Left kidney (tissue), 2 donors: Measurements from ENCODE around the gene SMG9. TPM values are rescaled to one million over a fixed set of nuclear protein-coding genes. Genes with fewer than 3 reads are reported as not detected.
A peak's percentile ranks its signal among the peaks of the same experiment; 100 is the strongest.

Experiments
- DNase-seq: peaks from one replicate; pipeline ENCODE4 v3.0.0-alpha.2; 2013
- polyA plus RNA-seq: library from polyadenylated mRNA; unstranded; fragments of 120-200 nt; gene quantifications from one replicate; pipeline ENCODE4 v1.2.1, GENCODE V29; 2013; ENCODE audit not compliant: insufficient read length

The SMG9 gene
- polyA plus RNA-seq, 1 donor, result 57.5 TPM

- DNase-seq, result no peak
Measured at GRCh38 chr19:43723588-43723987, 31.2 kb downstream of the SMG9 start.

- no peak for DNase-seq
Measured at GRCh38 chr19:43721469-43722048, 33.2 kb downstream of the SMG9 start.

GRCh38 chr19:43720936-43721335 is 33.8 kb downstream of the SMG9 start:
- DNase-seq, result no peak

- no peak for DNase-seq
Measured at GRCh38 chr19:43719918-43720317, 34.8 kb downstream of the SMG9 start.

GRCh38 chr19:43719378-43719868 is 35.3 kb downstream of the SMG9 start:
- DNase-seq, result no peak

- DNase-seq, result no peak
Measured at GRCh38 chr19:43718627-43719377, 36.0 kb downstream of the SMG9 start.

GRCh38 chr19:43715776-43716175 is 39.0 kb downstream of the SMG9 start, which contains the start of gene IRGC:
Gene IRGC (plus strand): TSS chr19:43716076. CDS start chr19:43718559, 2,483 bp downstream.
- DNase-seq, result no peak

- no peak for DNase-seq
Measured at GRCh38 chr19:43713208-43713607, 41.6 kb downstream of the SMG9 start.

- no peak for DNase-seq
Measured at GRCh38 chr19:43711751-43712355, 42.9 kb downstream of the SMG9 start.

- DNase-seq, result no peak
Measured at GRCh38 chr19:43708716-43709115, 46.0 kb downstream of the SMG9 start.

- no peak for DNase-seq
Measured at GRCh38 chr19:43707158-43707712, 47.5 kb downstream of the SMG9 start.

GRCh38 chr19:43705729-43706128 is 49.0 kb downstream of the SMG9 start:
- no peak for DNase-seq

GRCh38 chr19:43704002-43704705 is 50.6 kb downstream of the SMG9 start:
- DNase-seq, result no peak

- no peak for DNase-seq
Measured at GRCh38 chr19:43700395-43701000, 54.3 kb downstream of the SMG9 start.

- DNase-seq, result peak; percentile 68
Measured at GRCh38 chr19:43699506-43700394, 55.0 kb downstream of the SMG9 start.

GRCh38 chr19:43697295-43697694 is 57.5 kb downstream of the SMG9 start:
- DNase-seq, result no peak

GRCh38 chr19:43695985-43696704 is 58.6 kb downstream of the SMG9 start:
- no peak for DNase-seq

- DNase-seq, result no peak
Measured at GRCh38 chr19:43694553-43694952, 60.2 kb downstream of the SMG9 start.

- no peak for DNase-seq
Measured at GRCh38 chr19:43692877-43693276, 61.9 kb downstream of the SMG9 start.

GRCh38 chr19:43692385-43692784 is 62.4 kb downstream of the SMG9 start:
- DNase-seq, result no peak
